ENCODE data around the gene PRR19.

The PRR19 gene

DNA sequence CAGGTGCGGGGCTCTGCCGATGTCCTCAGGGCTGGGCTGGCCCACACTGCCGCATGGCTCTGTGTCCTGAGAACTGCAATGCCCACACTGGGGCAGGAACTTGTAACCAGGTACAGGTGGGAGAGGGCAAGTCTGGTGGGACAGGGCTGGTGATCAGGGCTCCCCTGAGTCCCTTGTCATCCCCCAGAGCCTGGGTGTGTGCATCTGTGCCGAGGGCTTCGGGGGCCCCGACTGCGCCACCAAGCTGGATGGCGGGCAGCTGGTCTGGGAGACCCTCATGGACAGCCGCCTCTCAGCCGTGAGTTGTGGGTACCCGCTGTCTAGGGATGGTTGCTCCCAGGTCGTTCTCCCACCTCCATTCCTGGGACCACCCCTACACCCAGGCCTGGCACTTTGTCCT is 54.0 kb downstream of the PRR19 start:
- TF ChIP-seq ARNTL (CRISPR knock-in tag; IDR thresholded peaks at IDR 0.05; ENCODE audit: borderline replicate concordance, low read depth) = no peak
- ATAC-seq = no peak

DNA sequence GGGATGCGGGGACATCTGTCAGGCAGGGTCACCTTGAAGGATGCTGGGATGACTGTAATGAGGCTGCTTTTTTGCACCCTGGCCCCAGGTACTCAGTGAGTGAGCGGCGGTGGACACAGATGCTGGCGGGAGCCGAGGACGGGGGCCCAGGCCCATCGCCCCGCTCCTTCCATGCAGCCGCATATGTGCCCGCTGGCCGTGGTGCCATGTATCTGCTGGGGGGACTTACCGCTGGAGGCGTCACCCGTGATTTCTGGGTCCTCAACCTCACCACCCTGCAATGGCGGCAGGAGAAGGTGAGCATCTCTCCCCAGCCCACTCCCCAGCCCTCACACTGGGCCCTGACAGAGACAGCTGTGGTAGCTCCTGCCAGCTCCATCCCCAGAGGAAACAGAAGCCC is 54.8 kb downstream of the PRR19 start:
- no peak for ATAC-seq
- TF ChIP-seq RARB (CRISPR knock-in tag; IDR thresholded peaks at IDR 0.05) (no peak), ZC3H10 (CRISPR knock-in tag; IDR thresholded peaks at IDR 0.05) (no peak), BACH2 (CRISPR knock-in tag; IDR thresholded peaks at IDR 0.05; ENCODE audit: borderline replicate concordance) (no peak), ZFP30 (CRISPR knock-in tag; IDR thresholded peaks at IDR 0.05) (no peak), ISL1 (CRISPR knock-in tag; IDR thresholded peaks at IDR 0.05) (no peak), TCF4 (CRISPR knock-in tag; IDR thresholded peaks at IDR 0.05; ENCODE audit: borderline replicate concordance) (no peak), ZNF8 (CRISPR knock-in tag; IDR thresholded peaks at IDR 0.05) (no peak), PATZ1 (CRISPR knock-in tag; IDR thresholded peaks at IDR 0.05; ENCODE audit: borderline replicate concordance) (no peak), GLIS3 (CRISPR knock-in tag; IDR thresholded peaks at IDR 0.05) (no peak), TOX (CRISPR knock-in tag; IDR thresholded peaks at IDR 0.05; ENCODE audit: borderline replicate concordance) (no peak), ZFP3 (CRISPR knock-in tag; IDR thresholded peaks at IDR 0.05) (no peak), ZNF70 (CRISPR knock-in tag; IDR thresholded peaks at IDR 0.05) (no peak), ARNTL (CRISPR knock-in tag; IDR thresholded peaks at IDR 0.05; ENCODE audit: borderline replicate concordance, low read depth) (no peak), CSDC2 (CRISPR knock-in tag; IDR thresholded peaks at IDR 0.05) (no peak)
- TF ChIP-seq, protein P1, sequence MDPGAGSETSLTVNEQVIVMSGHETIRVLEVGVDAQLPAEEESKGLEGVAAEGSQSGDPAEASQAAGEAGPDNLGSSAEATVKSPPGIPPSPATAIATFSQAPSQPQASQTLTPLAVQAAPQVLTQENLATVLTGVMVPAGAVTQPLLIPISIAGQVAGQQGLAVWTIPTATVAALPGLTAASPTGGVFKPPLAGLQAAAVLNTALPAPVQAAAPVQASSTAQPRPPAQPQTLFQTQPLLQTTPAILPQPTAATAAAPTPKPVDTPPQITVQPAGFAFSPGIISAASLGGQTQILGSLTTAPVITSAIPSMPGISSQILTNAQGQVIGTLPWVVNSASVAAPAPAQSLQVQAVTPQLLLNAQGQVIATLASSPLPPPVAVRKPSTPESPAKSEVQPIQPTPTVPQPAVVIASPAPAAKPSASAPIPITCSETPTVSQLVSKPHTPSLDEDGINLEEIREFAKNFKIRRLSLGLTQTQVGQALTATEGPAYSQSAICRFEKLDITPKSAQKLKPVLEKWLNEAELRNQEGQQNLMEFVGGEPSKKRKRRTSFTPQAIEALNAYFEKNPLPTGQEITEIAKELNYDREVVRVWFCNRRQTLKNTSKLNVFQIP (CRISPR knock-in tag; IDR thresholded peaks at IDR 0.05; ENCODE audit: borderline replicate concordance, low read depth) = no peak
- TF ChIP-seq, protein P2, sequence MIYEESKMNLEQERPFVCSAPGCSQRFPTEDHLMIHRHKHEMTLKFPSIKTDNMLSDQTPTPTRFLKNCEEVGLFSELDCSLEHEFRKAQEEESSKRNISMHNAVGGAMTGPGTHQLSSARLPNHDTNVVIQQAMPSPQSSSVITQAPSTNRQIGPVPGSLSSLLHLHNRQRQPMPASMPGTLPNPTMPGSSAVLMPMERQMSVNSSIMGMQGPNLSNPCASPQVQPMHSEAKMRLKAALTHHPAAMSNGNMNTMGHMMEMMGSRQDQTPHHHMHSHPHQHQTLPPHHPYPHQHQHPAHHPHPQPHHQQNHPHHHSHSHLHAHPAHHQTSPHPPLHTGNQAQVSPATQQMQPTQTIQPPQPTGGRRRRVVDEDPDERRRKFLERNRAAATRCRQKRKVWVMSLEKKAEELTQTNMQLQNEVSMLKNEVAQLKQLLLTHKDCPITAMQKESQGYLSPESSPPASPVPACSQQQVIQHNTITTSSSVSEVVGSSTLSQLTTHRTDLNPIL (CRISPR knock-in tag; IDR thresholded peaks at IDR 0.05; ENCODE audit: low read depth) = no peak
- TF ChIP-seq, protein P3, sequence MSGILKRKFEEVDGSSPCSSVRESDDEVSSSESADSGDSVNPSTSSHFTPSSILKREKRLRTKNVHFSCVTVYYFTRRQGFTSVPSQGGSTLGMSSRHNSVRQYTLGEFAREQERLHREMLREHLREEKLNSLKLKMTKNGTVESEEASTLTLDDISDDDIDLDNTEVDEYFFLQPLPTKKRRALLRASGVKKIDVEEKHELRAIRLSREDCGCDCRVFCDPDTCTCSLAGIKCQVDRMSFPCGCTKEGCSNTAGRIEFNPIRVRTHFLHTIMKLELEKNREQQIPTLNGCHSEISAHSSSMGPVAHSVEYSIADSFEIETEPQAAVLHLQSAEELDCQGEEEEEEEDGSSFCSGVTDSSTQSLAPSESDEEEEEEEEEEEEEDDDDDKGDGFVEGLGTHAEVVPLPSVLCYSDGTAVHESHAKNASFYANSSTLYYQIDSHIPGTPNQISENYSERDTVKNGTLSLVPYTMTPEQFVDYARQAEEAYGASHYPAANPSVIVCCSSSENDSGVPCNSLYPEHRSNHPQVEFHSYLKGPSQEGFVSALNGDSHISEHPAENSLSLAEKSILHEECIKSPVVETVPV (CRISPR knock-in tag; IDR thresholded peaks at IDR 0.05) = no peak

GRCh38 chr19:42357290-42357689 is 55.4 kb downstream of the PRR19 start:
- ATAC-seq = no peak
- TF ChIP-seq BACH2 (CRISPR knock-in tag; IDR thresholded peaks at IDR 0.05; ENCODE audit: borderline replicate concordance) (no peak), PATZ1 (CRISPR knock-in tag; IDR thresholded peaks at IDR 0.05; ENCODE audit: borderline replicate concordance) (no peak), ARNTL (CRISPR knock-in tag; IDR thresholded peaks at IDR 0.05; ENCODE audit: borderline replicate concordance, low read depth) (no peak), GLIS3 (CRISPR knock-in tag; IDR thresholded peaks at IDR 0.05) (no peak), ZNF8 (CRISPR knock-in tag; IDR thresholded peaks at IDR 0.05) (no peak), ZFP30 (CRISPR knock-in tag; IDR thresholded peaks at IDR 0.05) (no peak), RARB (CRISPR knock-in tag; IDR thresholded peaks at IDR 0.05) (no peak), TOX (CRISPR knock-in tag; IDR thresholded peaks at IDR 0.05; ENCODE audit: borderline replicate concordance) (no peak), CSDC2 (CRISPR knock-in tag; IDR thresholded peaks at IDR 0.05) (no peak), PPARA (CRISPR knock-in tag; IDR thresholded peaks at IDR 0.05; ENCODE audit: borderline replicate concordance) (no peak), SNAI2 (CRISPR knock-in tag; IDR thresholded peaks at IDR 0.05) (no peak), ZNF565 (CRISPR knock-in tag; conservative IDR thresholded peaks at IDR 0.05; ENCODE audit: low read depth) (no peak), ZFP3 (CRISPR knock-in tag; IDR thresholded peaks at IDR 0.05) (no peak)
- TF ChIP-seq, protein P4, sequence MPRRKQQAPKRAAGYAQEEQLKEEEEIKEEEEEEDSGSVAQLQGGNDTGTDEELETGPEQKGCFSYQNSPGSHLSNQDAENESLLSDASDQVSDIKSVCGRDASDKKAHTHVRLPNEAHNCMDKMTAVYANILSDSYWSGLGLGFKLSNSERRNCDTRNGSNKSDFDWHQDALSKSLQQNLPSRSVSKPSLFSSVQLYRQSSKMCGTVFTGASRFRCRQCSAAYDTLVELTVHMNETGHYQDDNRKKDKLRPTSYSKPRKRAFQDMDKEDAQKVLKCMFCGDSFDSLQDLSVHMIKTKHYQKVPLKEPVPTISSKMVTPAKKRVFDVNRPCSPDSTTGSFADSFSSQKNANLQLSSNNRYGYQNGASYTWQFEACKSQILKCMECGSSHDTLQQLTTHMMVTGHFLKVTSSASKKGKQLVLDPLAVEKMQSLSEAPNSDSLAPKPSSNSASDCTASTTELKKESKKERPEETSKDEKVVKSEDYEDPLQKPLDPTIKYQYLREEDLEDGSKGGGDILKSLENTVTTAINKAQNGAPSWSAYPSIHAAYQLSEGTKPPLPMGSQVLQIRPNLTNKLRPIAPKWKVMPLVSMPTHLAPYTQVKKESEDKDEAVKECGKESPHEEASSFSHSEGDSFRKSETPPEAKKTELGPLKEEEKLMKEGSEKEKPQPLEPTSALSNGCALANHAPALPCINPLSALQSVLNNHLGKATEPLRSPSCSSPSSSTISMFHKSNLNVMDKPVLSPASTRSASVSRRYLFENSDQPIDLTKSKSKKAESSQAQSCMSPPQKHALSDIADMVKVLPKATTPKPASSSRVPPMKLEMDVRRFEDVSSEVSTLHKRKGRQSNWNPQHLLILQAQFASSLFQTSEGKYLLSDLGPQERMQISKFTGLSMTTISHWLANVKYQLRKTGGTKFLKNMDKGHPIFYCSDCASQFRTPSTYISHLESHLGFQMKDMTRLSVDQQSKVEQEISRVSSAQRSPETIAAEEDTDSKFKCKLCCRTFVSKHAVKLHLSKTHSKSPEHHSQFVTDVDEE (CRISPR knock-in tag; IDR thresholded peaks at IDR 0.05) = no peak
- TF ChIP-seq, protein P1 (CRISPR knock-in tag; IDR thresholded peaks at IDR 0.05; ENCODE audit: borderline replicate concordance, low read depth) = no peak
- TF ChIP-seq, protein P3 (CRISPR knock-in tag; IDR thresholded peaks at IDR 0.05) = no peak

Measured in SK-N-SH treated with all-trans-retinoic acid at 6 μM for 48 hours (cell line).